IMR-90 (cell line): Measurements from ENCODE around the gene GRM8.

Experiments used
- CEBPB ChIP-seq: IDR thresholded peaks from 2 replicates; pipeline ENCODE4 v1.6.1; 2012; ENCODE audit warnings: low read depth, low read length, improper control_type of control experiment
- CTCF ChIP-seq: conservative IDR thresholded peaks from 2 replicates; pipeline ENCODE4 v1.5.1; 2012; ENCODE audit warnings: mild to moderate bottlenecking, low read depth, low read length, improper control_type of control experiment
- FOS ChIP-seq: fragments of 150-350 bp; IDR thresholded peaks from 2 replicates; pipeline ENCODE4 v1.6.1; 2016; ENCODE audit warnings: low read depth, low read length
- MAFK ChIP-seq: IDR thresholded peaks from 2 replicates; pipeline ENCODE4 v1.6.1; 2012; ENCODE audit warnings: low read depth, low read length, improper control_type of control experiment
- POLR2A ChIP-seq: IDR thresholded peaks from 2 replicates; pipeline ENCODE4 v1.6.1; 2012; ENCODE audit warnings: mild to moderate bottlenecking, low read depth, low read length
- RAD21 ChIP-seq: IDR thresholded peaks from 2 replicates; pipeline ENCODE4 v1.6.1; 2012; ENCODE audit warnings: low read length, improper control_type of control experiment
- RFX5 ChIP-seq: IDR thresholded peaks from 2 replicates; pipeline ENCODE4 v1.8.0; 2012; ENCODE audit warnings: low read depth, mild to moderate bottlenecking, low read length, moderate library complexity
- USF2 ChIP-seq: fragments of 150-350 bp; IDR thresholded peaks from 2 replicates; pipeline ENCODE4 v1.6.1; 2017; ENCODE audit warnings: mild to moderate bottlenecking, antibody characterized with exemption, low read length, low read depth

- no peak for TF ChIP-seq POLR2A
- TF ChIP-seq CTCF, result no peak
- TF ChIP-seq USF2, result no peak
- no peak for TF ChIP-seq CEBPB
- no peak for TF ChIP-seq FOS
- no peak for TF ChIP-seq MAFK
- no peak for TF ChIP-seq RAD21
- TF ChIP-seq RFX5, result no peak
Observed at GRCh38 chr7:127080576-127080975, 172.2 kb downstream of the GRM8 start.
